GM12875 (cell line): Measurements from ENCODE around the gene ZNF618.

Experiments used
- H3K4me3 ChIP-seq: one replicate; pipeline ENCODE4 v1.5.1; 2011; ENCODE audit warnings: low read depth, low read length, control low read depth
- CTCF ChIP-seq: IDR thresholded peaks from 2 replicates; pipeline ENCODE4 v1.5.1; 2011; ENCODE audit warnings: low read depth, mild to moderate bottlenecking, control low read depth, inconsistent platforms, low read length, moderate library complexity, borderline replicate concordance; ENCODE audit not compliant: insufficient read depth

ZNF618 gene

DNA sequence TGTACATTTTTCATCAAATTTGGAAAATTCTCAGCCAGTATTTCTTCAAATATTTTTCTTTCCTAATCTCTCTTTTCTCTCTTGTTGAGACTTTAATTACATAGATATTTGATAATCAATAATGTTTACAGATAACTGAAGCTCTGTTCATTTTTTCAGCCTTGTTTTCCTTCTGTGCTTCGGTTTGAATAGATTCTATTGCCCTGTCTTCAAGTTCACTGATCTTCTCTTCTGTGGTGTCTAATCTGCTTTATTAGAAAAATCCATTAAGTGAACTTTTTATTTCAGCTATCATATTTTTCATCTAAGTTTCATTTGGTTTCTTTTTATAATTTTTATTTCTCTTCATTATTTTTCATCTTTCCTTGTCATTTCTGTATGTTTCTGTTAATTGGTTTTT is 147.9 kb downstream of the ZNF618 start:
- no peak for TF ChIP-seq CTCF

DNA sequence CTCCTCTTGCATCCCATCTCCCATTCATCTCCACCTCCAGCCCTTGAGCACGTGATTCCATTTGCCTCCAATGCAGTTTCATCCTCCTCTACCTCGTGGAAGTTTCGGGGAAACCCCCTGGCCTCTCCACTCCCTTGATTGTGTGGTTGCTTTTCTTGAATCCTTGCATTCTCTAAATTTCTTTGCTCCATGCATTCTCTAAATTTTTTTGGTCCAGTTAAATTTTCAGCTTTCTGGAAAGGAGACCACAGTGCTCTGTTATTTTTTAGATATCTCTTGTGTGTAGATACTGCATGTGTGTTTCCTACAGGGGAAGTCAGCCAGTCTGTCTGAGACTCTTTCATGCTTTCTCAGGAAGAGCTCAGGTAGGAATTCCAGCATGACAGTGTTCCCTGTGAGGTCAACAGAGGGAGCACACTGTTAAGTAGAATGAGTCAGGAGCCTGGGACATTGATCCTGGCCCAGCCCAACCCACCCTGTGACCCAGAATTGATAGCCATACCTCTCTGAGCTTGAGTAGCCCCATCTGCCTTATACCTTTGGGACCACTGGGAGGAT is 149.2 kb downstream of the ZNF618 start:
- TF ChIP-seq CTCF, result no peak

More for the DNA sequence above, 147.9 kb downstream of the ZNF618 start:
- H3K4me3 ChIP-seq, result no peak overlapping the region

GRCh38 chr9:114025760-114026159 is 149.7 kb downstream of the ZNF618 start:
- no peak for TF ChIP-seq CTCF
- no peak overlapping the region for H3K4me3 ChIP-seq

More for the DNA sequence above, 149.2 kb downstream of the ZNF618 start:
- no peak overlapping the region for H3K4me3 ChIP-seq

DNA sequence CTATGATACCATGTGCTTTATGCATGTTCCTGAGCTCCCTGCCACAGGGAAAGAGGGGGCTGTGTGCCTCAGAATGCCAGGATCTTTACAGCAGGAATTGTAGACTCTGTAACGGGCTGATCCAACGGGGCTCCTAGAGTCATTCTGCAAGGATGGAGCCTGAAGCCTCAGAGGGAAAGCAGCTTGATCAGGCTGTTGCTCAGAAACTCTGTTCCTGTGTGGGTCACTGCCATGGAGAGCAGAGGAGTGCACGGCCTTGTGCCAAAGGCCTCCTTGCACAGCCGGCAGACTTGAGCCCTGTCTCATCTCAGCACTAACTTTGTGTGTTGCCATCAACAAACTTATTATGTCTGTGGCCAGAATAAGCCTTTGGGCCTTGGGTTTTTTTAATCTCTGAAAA is 150.2 kb downstream of the ZNF618 start:
- no peak for TF ChIP-seq CTCF
- no peak overlapping the region for H3K4me3 ChIP-seq

GRCh38 chr9:114027159-114027862 is 151.2 kb downstream of the ZNF618 start:
- TF ChIP-seq CTCF, result no peak
- H3K4me3 ChIP-seq, result no peak overlapping the region

DNA sequence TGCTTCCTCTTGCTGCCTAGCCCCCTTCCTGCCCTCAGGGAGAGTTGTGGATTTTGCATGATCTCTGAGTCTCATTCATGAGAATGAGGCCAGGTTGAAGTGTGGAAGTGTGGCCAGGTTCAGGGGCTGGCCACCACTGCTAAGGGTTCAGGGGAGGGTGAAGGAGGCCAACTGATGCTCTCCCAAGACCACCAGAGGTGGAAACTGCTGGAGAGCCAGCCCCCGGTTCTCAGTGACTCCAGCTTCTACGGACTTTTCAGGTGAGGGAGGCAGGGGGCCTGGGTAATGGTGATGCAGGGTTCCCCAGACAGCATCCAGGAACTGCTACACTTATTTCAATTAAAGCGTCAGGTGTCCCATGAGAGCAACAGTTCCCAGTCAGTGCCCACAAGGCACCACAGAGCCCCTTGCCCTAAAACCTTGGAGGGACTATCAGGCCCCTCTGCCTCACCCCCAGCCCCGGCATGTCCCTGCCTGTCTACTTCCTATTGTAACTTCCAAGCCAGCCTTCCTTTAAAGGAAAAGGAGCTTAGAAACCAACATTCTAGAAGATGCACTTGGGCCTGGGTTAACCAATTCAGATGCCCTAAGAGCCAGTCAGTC is 151.9 kb downstream of the ZNF618 start:
- H3K4me3 ChIP-seq, result no peak overlapping the region
- no peak for TF ChIP-seq CTCF

- TF ChIP-seq CTCF, result no peak
- H3K4me3 ChIP-seq, result no peak overlapping the region
These were observed 152.5 kb downstream of the ZNF618 start for GRCh38 chr9:114028646-114029045.
